Neural progenitor cell (in vitro differentiated cells): ENCODE data around the gene PDCD4. TPM values are rescaled to one million over a fixed set of nuclear protein-coding genes. Genes with fewer than 3 reads are reported as not detected.

Source experiments
- DNase-seq: peaks from one replicate; pipeline ENCODE4 v3.0.0-alpha.2; 2016; ENCODE audit warnings: low spot score
- H2AFZ ChIP-seq: fragments of 200-600 bp; sonication (generic); replicated peaks from 2 replicates; pipeline ENCODE4 v1.6.1; 2016; ENCODE audit warnings: antibody characterized with exemption
- H3F3A ChIP-seq: fragments of 200-600 bp; sonication (generic); 2 replicates; pipeline ENCODE4 v1.6.1; 2016; ENCODE audit warnings: antibody characterized with exemption, low read depth
- H3K27ac ChIP-seq: fragments of 200-600 bp; sonication (generic); 2 replicates; pipeline ENCODE4 v1.5.1; 2016; ENCODE audit warnings: mild to moderate bottlenecking
- H3K27me3 ChIP-seq: fragments of 200-600 bp; sonication (generic); 2 replicates; pipeline ENCODE4 v1.6.1; 2016; ENCODE audit warnings: mild to moderate bottlenecking, moderate library complexity
- H3K36me3 ChIP-seq: fragments of 200-600 bp; sonication (generic); 2 replicates; pipeline ENCODE4 v1.5.1; 2016
- H3K4me1 ChIP-seq: fragments of 200-600 bp; sonication (generic); 2 replicates; pipeline ENCODE4 v1.6.1; 2016; ENCODE audit warnings: mixed run types
- H3K4me2 ChIP-seq: fragments of 200-600 bp; sonication (generic); 2 replicates; pipeline ENCODE4 v1.6.1; 2016
- H3K4me3 ChIP-seq: fragments of 200-600 bp; sonication (generic); 2 replicates; pipeline ENCODE4 v1.5.1; 2016
- H3K79me2 ChIP-seq: fragments of 200-600 bp; sonication (generic); 2 replicates; pipeline ENCODE4 v1.6.1; 2016; ENCODE audit warnings: low read depth
- H3K9ac ChIP-seq: fragments of 200-600 bp; sonication (generic); 2 replicates; pipeline ENCODE4 v1.6.1; 2016
- H3K9me3 ChIP-seq: fragments of 200-600 bp; sonication (generic); 2 replicates; pipeline ENCODE4 v1.5.1; 2016; ENCODE audit warnings: low read depth
- H4K20me1 ChIP-seq: fragments of 200-600 bp; sonication (generic); 2 replicates; pipeline ENCODE4 v1.6.1; 2016; ENCODE audit warnings: low read depth
- H3K27ac Mint-ChIP-seq: 3 replicates; pipeline ENCODE4 v1.8.0; 2021; ENCODE audit warnings: mixed read lengths
- H3K27me3 Mint-ChIP-seq: 2 replicates; pipeline ENCODE4 v1.8.0; 2022; ENCODE audit warnings: low read depth, mild to moderate bottlenecking, inconsistent platforms, moderate library complexity, mixed read lengths; ENCODE audit not compliant: insufficient read depth
- H3K36me3 Mint-ChIP-seq: 3 replicates; pipeline ENCODE4 v1.8.0; 2021; ENCODE audit warnings: mixed read lengths
- H3K4me1 Mint-ChIP-seq: 3 replicates; pipeline ENCODE4 v1.8.0; 2021; ENCODE audit warnings: mixed read lengths
- H3K4me3 Mint-ChIP-seq: 3 replicates; pipeline ENCODE4 v1.8.0; 2021; ENCODE audit warnings: mild to moderate bottlenecking, moderate library complexity, mixed read lengths
- H3K9me3 Mint-ChIP-seq: 3 replicates; pipeline ENCODE4 v1.8.0; 2020; ENCODE audit warnings: mixed read lengths
- EZH2 ChIP-seq: fragments of 200-600 bp; sonication (generic); IDR thresholded peaks from 2 replicates; pipeline ENCODE4 v1.6.1; 2017; ENCODE audit warnings: antibody characterized with exemption, mild to moderate bottlenecking, moderate library complexity
- EZH2phosphoT487 ChIP-seq: fragments of 200-600 bp; sonication (generic); IDR thresholded peaks from 2 replicates; pipeline ENCODE4 v1.6.1; 2017; ENCODE audit warnings: antibody characterized with exemption
- total RNA-seq: library from RNA; depleted of rRNA; stranded (reverse); fragments of >200 nt; gene quantifications from 2 replicates; pipeline ENCODE4 v1.2.3, GENCODE V29; 2015; ENCODE audit warnings: low replicate concordance
- TF ChIP-seq, protein P1 (sequence below): fragments of 200-600 bp; sonication (generic); IDR thresholded peaks from 2 replicates; pipeline ENCODE4 v1.5.1; 2017; ENCODE audit warnings: antibody characterized with exemption, mild to moderate bottlenecking

Gene PDCD4
- total RNA-seq, 1 donor from 2014 or later: 106 TPM

DNA sequence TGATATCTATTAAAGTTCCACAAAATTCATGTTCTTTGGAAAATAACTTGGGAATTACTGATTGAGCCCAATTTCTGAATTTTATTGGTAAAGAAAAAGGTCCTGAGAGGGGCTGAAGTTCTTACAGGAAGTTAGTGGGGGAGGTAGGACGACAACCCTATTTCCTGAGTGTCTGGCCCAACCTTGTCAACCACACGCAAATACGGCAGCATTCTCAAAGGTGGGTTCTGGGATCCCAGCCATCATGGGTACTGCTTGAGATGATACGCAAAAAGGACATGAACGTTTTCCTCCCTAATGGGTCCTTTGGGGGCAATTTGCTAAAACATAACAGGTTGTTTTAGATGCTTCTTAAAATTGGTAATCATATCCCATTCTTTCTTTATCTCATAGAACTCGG is 2.7 kb upstream of the PDCD4 start:
- Histone ChIP-seq H3K4me1 (peaks cover 49% of the 10 kb centered on the region), H3K27ac (no peak overlapping the region), H3K27me3 (no peaks in the 10 kb centered on the region), H3K9me3 (no peaks in the 10 kb centered on the region), H3K36me3 (no peaks in the 10 kb centered on the region), H2AFZ (no peak overlapping the region), H3F3A (peaks cover 27% of the 10 kb centered on the region), H3K4me2 (no peak overlapping the region), H3K4me3 (no peak overlapping the region), H3K79me2 (peaks cover 14% of the 10 kb centered on the region), H3K9ac (no peak overlapping the region), H4K20me1 (peaks cover 13% of the 10 kb centered on the region)
- H3K9me3 Mint-ChIP-seq: no peaks in the 10 kb centered on the region
- no peak overlapping the region for H3K27ac Mint-ChIP-seq
- no peak for DNase-seq
- TF ChIP-seq EZH2: no peak
- TF ChIP-seq, protein P1, sequence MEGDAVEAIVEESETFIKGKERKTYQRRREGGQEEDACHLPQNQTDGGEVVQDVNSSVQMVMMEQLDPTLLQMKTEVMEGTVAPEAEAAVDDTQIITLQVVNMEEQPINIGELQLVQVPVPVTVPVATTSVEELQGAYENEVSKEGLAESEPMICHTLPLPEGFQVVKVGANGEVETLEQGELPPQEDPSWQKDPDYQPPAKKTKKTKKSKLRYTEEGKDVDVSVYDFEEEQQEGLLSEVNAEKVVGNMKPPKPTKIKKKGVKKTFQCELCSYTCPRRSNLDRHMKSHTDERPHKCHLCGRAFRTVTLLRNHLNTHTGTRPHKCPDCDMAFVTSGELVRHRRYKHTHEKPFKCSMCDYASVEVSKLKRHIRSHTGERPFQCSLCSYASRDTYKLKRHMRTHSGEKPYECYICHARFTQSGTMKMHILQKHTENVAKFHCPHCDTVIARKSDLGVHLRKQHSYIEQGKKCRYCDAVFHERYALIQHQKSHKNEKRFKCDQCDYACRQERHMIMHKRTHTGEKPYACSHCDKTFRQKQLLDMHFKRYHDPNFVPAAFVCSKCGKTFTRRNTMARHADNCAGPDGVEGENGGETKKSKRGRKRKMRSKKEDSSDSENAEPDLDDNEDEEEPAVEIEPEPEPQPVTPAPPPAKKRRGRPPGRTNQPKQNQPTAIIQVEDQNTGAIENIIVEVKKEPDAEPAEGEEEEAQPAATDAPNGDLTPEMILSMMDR: no peak
- H3K4me3 Mint-ChIP-seq: no peak overlapping the region
- H3K36me3 Mint-ChIP-seq: no peaks in the 10 kb centered on the region
- peaks cover 56% of the 10 kb centered on the region for H3K4me1 Mint-ChIP-seq
- peaks cover 4% of the 10 kb centered on the region for H3K27me3 Mint-ChIP-seq

DNA sequence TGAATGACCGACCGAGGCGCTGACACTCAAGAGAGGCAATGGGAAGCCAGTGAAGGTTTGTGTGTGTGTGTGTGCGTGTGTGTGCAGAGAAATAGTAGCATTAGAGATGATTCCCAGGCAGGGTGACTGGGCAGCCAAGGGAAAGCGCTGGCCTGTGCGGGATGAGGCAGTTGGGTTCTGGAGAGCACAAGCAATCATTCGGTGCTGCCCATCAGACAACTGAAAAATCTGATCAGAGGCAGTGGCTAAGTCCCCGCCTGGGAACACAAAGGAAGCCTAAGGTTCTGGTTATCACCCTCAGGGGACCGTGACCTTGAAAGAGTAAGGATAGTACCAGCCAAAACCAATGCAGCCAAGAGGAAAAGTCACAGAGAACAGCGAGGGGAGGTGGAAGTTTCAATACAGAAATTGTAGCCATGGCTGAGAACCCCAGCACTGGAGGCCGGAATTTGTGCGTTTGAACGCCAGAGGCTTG is 868 bp upstream of the PDCD4 start:
- Histone ChIP-seq H2AFZ (peak overlapping the region; percentile 28), H3K27ac (peak overlapping the region; percentile 40), H3K4me2 (peak overlapping the region; percentile 57), H3K79me2 (peaks cover 33% of the 10 kb centered on the region), H3K9ac (no peak overlapping the region), H3K4me1 (peaks cover 42% of the 10 kb centered on the region), H3K9me3 (no peaks in the 10 kb centered on the region), H4K20me1 (peaks cover 28% of the 10 kb centered on the region), H3K36me3 (peaks cover 2% of the 10 kb centered on the region), H3K4me3 (peak overlapping the region; percentile 5), H3K27me3 (no peaks in the 10 kb centered on the region), H3F3A (peaks cover 27% of the 10 kb centered on the region)
- DNase-seq: peak; percentile 17
- Mint-ChIP-seq H3K36me3 (no peaks in the 10 kb centered on the region), H3K27me3 (peaks cover 4% of the 10 kb centered on the region), H3K4me3 (peak overlapping the region; percentile 94), H3K4me1 (peaks cover 41% of the 10 kb centered on the region), H3K27ac (peak overlapping the region; percentile 68), H3K9me3 (no peaks in the 10 kb centered on the region)
- TF ChIP-seq EZH2phosphoT487: no peak
- TF ChIP-seq, protein P1: no peak
- TF ChIP-seq EZH2: no peak

DNA sequence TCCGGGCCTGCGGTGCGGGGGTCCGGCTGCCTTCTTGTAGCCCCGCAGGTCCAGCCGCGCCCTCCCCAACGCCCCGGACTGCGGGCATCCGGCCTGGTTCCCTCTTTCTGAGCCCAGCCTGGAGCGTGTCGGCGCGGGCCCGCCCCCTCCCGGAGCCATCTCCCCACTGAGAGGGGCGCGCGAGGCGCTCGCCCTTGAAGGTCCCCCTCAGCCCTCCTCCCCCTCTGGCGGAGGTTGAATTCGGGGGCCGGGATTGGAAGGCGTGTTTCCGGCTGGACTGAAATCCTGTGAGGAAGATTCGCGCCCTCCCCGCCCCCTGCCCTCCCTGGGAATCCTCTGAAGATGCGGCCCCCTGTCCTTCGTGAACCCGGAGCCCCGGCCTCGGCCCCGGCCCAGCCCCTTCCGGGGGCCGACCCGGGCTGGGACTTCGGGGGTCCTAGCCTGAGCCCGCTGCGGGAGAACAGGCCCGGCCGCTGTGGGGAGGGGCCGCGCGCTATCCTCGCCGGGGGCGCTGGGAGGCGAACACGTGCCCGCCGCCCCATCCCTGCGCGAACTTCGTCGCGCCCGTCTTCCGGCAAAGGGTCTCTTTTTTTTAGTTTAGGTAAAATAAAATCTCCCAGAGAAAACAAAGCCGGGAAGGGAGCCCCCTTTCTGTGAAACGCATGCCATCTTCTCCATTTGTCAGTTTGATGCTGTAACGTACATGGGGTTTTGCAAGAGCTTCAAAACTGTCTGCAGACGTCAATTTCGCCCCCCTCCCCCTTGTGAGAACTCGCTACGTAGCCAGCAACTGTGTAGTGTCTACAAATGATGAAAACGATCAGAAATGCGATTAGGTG is 636 bp downstream of the PDCD4 start:
- Histone ChIP-seq H3K4me1 (peaks cover 27% of the 10 kb centered on the region), H3K9ac (peak overlapping the region; percentile 79), H3K27me3 (no peaks in the 10 kb centered on the region), H3K9me3 (no peaks in the 10 kb centered on the region), H3K79me2 (peaks cover 46% of the 10 kb centered on the region), H2AFZ (peak overlapping the region; percentile 54), H3K27ac (peak overlapping the region; percentile 97), H3K36me3 (peaks cover 16% of the 10 kb centered on the region), H3F3A (peaks cover 27% of the 10 kb centered on the region), H3K4me2 (peak overlapping the region; percentile 89), H4K20me1 (peaks cover 42% of the 10 kb centered on the region), H3K4me3 (peak overlapping the region; percentile 61)
- H3K36me3 Mint-ChIP-seq: no peaks in the 10 kb centered on the region
- TF ChIP-seq, protein P1: peak; percentile 27
- TF ChIP-seq EZH2phosphoT487: no peak
- peaks cover 34% of the 10 kb centered on the region for H3K4me1 Mint-ChIP-seq
- H3K27me3 Mint-ChIP-seq: peaks cover 4% of the 10 kb centered on the region
- DNase-seq: peak; percentile 93
- no peaks in the 10 kb centered on the region for H3K9me3 Mint-ChIP-seq
- H3K27ac Mint-ChIP-seq: peak overlapping the region; percentile 99
- peak overlapping the region; percentile 95 for H3K4me3 Mint-ChIP-seq
